GM12892 (cell line): ENCODE results near the gene MGAT5.

Source experiments
- DNase-seq: peaks from one replicate; pipeline ENCODE4 v3.0.0; 2011; ENCODE audit not compliant: insufficient read length
- FAIRE-seq: peaks from 2 replicates; lab custom pipeline; 2011; peaks lifted over from hg19 to GRCh38; lab: Jason Lieb, UNC
- POLR2A ChIP-seq: IDR thresholded peaks from 2 replicates; pipeline ENCODE4 v1.6.1; 2011; ENCODE audit warnings: low read depth, low read length, control low read depth
- POLR2AphosphoS5 ChIP-seq: IDR thresholded peaks from 2 replicates; pipeline ENCODE4 v1.6.1; 2011; ENCODE audit warnings: low read depth, low read length, control low read depth
- TAF1 ChIP-seq: IDR thresholded peaks from 2 replicates; pipeline ENCODE4 v1.6.1; 2011; ENCODE audit warnings: low read depth, mild to moderate bottlenecking, control low read depth, low read length, borderline replicate concordance

Gene MGAT5

DNA sequence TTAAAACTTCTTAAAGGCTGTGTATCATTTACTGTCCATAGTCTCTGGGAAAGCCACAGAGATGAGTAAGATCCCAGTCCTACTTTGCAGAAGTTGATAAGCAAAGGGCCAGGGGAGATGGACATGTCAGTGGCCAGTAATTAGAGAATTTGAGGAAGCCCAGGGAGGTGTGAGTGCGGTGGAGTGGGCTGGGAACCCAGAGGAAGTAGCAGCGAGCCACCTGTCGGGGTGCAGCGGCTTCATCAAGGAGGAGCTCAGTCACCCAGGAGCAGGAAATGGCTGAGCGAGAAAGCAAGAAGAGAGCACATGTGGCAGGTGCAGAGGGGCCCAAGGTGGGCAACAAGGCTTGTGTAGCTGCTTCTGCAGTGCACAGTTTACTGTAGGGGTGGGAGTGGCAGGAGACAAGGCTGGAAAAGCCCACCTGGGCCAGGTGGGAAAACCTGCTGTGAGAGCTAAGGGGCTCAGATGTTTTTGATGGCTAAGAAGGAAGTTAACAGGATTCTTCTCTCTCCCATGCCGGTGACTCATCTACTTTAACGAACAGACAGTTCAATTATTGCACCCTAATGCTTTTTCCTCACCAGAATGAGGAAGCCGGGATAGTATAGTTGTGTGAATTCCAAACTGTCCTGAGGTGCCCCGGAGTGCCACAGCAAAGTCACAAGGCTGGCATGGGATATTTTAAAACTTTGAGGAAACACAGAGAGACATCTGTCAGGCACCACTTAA, 34.8 kb upstream of the MGAT5 start:
- no peak for DNase-seq
- no peak for TF ChIP-seq POLR2AphosphoS5
- TF ChIP-seq TAF1, result no peak
- FAIRE-seq, result peak; percentile 88

DNA sequence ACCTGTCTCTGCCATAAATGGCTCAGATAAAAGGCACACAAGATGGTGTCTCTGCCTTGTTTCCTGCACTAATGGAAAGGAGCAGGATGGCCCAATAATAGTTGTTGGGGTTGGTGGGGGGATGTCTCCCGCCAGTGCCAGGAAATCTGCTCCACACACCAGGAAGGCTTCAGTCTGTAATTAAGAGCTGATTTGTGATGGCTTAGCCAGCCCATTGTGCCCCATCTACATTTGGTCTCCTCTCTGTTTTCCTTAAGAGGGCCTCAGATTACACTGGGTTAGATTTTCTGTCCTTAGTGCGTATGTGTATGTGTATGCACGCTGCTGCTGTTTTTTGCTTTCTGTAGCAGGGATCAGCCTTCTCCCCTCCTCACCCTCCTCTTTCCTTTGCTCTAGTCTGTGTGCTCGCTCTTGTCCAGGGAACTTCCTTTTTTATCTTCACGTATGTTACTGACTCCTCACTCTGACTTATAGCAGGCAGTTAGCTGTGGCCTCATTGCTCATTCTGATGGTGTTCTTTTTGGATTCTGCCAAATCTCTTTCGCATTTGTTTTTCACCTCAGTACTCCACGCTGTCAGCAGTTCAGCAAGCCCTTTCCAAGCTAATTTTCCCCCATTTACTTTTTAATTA, 33.4 kb upstream of the MGAT5 start:
- no peak for FAIRE-seq
- no peak for TF ChIP-seq TAF1
- TF ChIP-seq POLR2AphosphoS5, result no peak
- TF ChIP-seq POLR2A, result no peak
- DNase-seq, result no peak

DNA sequence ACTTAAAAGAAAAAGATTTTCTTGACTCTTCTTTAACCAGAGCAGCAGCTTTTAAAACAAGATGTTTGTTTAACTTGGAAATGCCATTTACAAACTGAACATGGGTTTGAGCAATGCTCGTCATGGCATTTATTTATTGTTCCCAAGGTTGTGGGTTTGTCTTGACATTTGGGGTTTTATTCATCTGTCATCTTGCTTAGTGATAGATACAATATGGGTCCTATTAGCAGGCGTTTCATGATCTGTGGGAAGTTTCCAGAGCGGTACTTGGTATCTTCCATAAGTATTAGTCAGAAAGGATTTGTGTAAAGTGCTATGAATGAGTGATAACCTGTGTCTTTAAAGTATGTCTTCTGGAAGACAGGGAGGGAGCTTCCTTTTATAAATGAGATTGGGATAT, 29.9 kb upstream of the MGAT5 start:
- no peak for DNase-seq
- FAIRE-seq, result no peak
- TF ChIP-seq TAF1 (no peak), POLR2AphosphoS5 (no peak), POLR2A (no peak)

DNA sequence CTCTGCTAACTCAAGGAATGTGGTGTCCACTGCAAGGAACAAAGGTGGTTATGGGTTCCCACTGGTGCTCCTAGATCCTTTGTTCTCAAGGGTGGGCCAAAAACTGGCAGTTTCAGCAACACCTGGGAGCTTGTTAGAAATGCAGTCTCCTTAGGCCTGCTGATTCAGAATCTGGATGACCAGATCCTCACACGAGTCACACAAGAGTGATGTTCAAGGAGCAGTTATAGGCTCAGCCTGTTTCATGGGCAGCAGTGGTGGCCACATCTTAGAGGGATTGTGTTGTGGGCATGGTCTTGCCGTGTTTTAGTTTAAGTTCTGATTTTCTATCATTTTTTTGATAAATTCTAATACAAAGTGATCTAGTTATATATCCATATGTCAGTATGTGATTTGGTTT, 28.7 kb upstream of the MGAT5 start:
- FAIRE-seq, result no peak

DNA sequence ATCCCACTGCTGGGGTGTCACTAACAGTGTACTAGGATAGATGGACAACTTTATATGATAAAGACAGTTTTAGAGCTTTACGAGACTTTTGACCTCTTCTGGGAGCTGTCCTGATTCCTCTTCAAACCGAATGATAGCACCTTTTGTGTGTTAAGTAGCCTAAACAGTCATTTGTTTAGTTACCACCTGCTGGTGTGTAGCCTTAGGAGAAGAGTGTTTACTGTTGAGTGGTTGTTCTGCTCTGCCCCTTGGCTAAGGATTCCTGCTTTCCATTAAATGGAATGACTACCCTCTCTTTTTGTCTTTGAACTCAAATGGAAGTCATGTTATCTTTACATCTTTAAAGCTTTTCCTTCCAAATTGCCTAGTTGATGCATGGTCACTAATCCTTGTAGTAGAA, 28.0 kb upstream of the MGAT5 start:
- TF ChIP-seq POLR2A, result no peak
- TF ChIP-seq POLR2AphosphoS5, result no peak
- TF ChIP-seq TAF1, result no peak
- DNase-seq, result no peak

More for the DNA sequence above, 28.7 kb upstream of the MGAT5 start:
- TF ChIP-seq TAF1, result no peak
- no peak for TF ChIP-seq POLR2AphosphoS5
- no peak for TF ChIP-seq POLR2A
- no peak for DNase-seq

DNA sequence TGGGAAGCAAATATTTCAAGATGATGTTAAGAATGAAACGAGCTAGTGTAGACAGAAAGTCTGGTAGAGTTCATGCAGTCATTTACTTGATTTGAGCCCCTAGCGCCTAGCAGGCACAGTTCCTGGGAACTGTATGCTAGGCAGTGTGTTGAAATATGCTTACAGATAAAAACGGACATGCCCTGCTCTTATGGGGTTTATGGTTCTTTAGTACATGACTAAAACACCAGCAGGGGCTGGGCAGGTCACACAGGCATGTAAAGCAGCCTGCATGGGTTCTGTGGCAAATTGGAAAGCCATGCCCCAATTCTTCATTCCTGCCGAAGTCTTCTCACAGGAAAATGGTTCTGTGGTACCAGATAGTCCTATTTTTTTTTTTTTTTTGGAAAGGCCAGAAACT, 27.3 kb upstream of the MGAT5 start:
- FAIRE-seq (no peak), DNase-seq (no peak)
- TF ChIP-seq TAF1 (no peak), POLR2AphosphoS5 (no peak), POLR2A (no peak)

More for the DNA sequence above, 28.0 kb upstream of the MGAT5 start:
- peak; percentile 44 for FAIRE-seq

DNA sequence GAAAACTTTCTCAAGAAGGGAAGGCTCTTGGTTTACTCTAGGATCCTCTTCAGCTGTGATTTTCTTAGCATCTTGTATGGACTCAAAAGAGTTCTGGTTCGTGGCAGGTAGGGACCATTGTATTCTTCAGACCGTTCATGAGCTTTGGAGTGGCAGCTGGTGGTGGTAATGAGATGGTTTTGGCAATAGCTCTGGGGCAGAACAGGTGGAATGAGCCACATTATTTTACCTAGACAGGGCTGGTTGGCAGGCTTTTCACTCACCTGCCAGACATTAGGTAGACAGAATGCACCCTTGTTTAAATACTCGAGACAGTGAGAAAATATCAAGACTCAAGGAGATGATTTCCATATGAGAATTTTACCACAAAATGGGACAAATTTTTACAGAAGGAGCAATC, 26.2 kb upstream of the MGAT5 start:
- TF ChIP-seq TAF1, result no peak
- TF ChIP-seq POLR2A, result no peak
- TF ChIP-seq POLR2AphosphoS5, result no peak
- no peak for FAIRE-seq
- DNase-seq, result no peak

DNA sequence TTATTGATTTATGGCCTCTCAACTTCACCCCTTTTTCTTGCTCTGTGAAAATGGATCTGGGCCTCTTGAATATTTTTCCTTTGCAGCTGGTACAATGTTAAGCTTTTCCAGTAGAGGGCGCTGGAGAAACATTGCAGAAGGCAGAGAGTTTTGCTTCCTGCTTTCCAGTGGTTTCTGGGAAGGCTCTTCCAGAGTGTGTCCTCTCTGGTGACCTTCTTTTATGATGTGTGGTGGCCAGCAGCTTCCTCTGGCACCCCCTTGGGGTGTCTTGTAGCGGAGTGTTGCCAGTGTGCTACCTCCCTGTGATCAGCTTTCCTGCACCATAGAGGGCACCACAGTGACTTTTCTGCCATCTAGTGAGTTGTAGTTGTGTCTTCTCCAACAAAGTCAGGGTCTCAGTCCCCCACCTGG, 25.4 kb upstream of the MGAT5 start:
- DNase-seq, result no peak
- no peak for FAIRE-seq
- TF ChIP-seq POLR2AphosphoS5 (no peak), POLR2A (no peak), TAF1 (no peak)

DNA sequence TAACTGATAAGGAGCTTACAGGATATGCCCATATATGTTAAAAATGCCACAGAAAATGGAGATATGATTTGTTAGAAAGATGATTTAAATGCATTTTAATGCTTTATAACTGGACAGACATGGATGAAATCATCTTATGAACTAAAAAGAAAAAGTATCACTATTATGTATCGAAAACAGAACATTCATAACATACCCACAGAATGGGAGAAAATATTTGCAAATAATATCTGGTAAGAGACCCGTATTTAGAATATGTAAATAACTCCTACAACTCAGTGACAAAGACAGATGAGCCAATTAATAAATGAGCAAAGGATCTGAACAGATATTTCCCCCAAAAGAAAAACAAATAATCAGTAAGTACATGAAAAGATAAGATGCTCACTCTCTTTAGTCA, 24.3 kb upstream of the MGAT5 start:
- FAIRE-seq (peak; percentile 63), DNase-seq (no peak)
- TF ChIP-seq POLR2AphosphoS5 (no peak), TAF1 (no peak), POLR2A (no peak)

DNA sequence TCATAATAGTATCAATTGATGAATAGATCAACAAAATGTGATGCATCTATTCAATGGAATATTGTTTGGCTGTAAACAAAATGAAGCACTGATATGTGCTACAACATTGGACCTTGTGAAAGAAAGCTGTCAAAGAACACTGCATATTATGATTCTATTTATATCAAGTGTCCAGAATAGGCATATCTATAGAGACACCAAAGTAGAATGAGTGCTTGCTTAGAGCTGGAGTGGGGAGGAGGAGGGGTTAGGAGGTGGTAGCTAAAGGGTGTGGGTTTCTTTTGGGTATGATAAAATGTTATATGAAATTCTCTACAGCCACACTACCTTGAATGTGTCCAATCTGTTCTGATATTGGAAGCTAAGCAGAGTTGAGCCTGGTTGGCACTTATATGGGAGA, 23.0 kb upstream of the MGAT5 start:
- TF ChIP-seq POLR2A (no peak), TAF1 (no peak), POLR2AphosphoS5 (no peak)
- no peak for DNase-seq
- FAIRE-seq, result no peak

DNA sequence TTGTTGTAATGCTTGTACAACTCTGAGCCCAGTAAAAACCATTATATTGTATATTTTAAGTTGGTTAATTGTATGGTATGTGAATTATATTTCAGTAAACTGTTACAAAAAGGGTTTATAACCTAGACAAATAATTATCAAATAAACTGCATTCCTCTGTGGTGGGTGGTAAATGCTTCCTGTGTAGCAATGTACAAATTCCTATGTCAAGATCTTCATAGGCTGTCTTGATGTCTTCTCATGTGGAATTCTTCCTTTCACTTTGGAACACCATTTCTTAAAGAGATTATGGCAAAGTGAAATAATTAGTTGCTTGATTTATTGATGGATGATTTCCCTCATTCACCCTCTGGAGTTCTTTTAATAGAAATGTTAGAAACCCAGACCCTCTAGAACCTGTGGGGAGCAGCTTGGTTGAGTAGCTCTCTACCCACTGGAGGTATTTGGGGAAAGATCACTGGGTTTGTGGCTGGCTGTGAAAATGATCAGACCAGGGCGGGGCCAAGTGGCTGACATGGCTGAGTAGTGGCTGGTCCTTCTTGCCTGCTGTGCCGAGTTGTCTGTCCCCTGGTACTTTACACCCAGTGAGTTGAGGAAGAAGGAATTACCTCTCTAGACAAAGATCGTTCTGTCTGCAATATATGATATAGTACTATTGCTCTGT, 22.4 kb upstream of the MGAT5 start:
- no peak for TF ChIP-seq POLR2A
- no peak for TF ChIP-seq POLR2AphosphoS5
- no peak for TF ChIP-seq TAF1
- DNase-seq (no peak), FAIRE-seq (peak; percentile 84)
